Fibroblast of lung (primary cell): ENCODE results near the gene AGO3. TPM values are rescaled to one million over a fixed set of nuclear protein-coding genes. Genes with fewer than 3 reads are reported as not detected.
A peak's percentile ranks its signal among the peaks of the same experiment; 100 is the strongest.
"Not testable (repeated sequence)": the region's sequence is repeated elsewhere in the genome, so short reads cannot be mapped to it uniquely, and the experiment has no call there.

ENCODE experiments used
- DNase-seq, 2 donors: peaks; one replicate each; pipeline versions ENCODE4 v3.0.0 to v3.0.0-alpha.2; 2010; ENCODE audit warnings: low read depth in 2 of 2
- H2AFZ ChIP-seq: 2 replicates; pipeline ENCODE4 v1.5.1; 2012; ENCODE audit warnings: low read length, control low read depth, inconsistent platforms
- H3K27ac ChIP-seq: 2 replicates; pipeline ENCODE4 v1.5.1; 2011; ENCODE audit warnings: low read length, control low read depth; ENCODE audit not compliant: insufficient read depth
- H3K27me3 ChIP-seq: 2 replicates; pipeline ENCODE4 v1.5.1; 2011; ENCODE audit warnings: mild to moderate bottlenecking, low read length; ENCODE audit not compliant: control insufficient read depth, insufficient read depth
- H3K36me3 ChIP-seq: 2 replicates; pipeline ENCODE4 v1.5.1; 2011; ENCODE audit warnings: low read length; ENCODE audit not compliant: control insufficient read depth, insufficient read depth
- H3K4me1 ChIP-seq: 2 replicates; pipeline ENCODE4 v1.5.1; 2011; ENCODE audit warnings: low read length; ENCODE audit not compliant: control insufficient read depth, insufficient read depth; ENCODE audit errors: extremely low read depth
- H3K4me2 ChIP-seq: 2 replicates; pipeline ENCODE4 v1.5.1; 2011; ENCODE audit warnings: low read length, control low read depth; ENCODE audit not compliant: insufficient read depth; ENCODE audit errors: extremely low read depth
- H3K4me3 ChIP-seq, 4 experiments: fragments of 200-600 bp in 1 of 4; sonication (generic) in 1 of 4; replicated peaks in 1 of 4; 2 replicates each; pipeline ENCODE4 v1.5.1; 2011 to 2016; ENCODE audit warnings: low read length in 4 of 4, low read depth in 3 of 4, mild to moderate bottlenecking in 3 of 4, control low read depth in 2 of 4, inconsistent platforms in 1 of 4, mixed read lengths in 1 of 4; ENCODE audit not compliant: insufficient read depth in 1 of 4; ENCODE audit errors: control extremely low read depth in 1 of 4
- H3K79me2 ChIP-seq: 2 replicates; pipeline ENCODE4 v1.5.1; 2012; ENCODE audit warnings: mild to moderate bottlenecking, low read length, inconsistent platforms; ENCODE audit not compliant: control insufficient read depth, insufficient read depth
- H3K9ac ChIP-seq: 2 replicates; pipeline ENCODE4 v1.5.1; 2011; ENCODE audit warnings: mild to moderate bottlenecking, low read length, control low read depth; ENCODE audit not compliant: insufficient read depth
- H3K9me3 ChIP-seq: 2 replicates; pipeline ENCODE4 v1.5.1; 2012; ENCODE audit warnings: low read depth, low read length; ENCODE audit not compliant: control insufficient read depth, insufficient read depth
- H4K20me1 ChIP-seq: 2 replicates; pipeline ENCODE4 v1.5.1; 2011; ENCODE audit warnings: low read length; ENCODE audit not compliant: control insufficient read depth, insufficient read depth; ENCODE audit errors: extremely low read depth
- EZH2 ChIP-seq: IDR thresholded peaks from 2 replicates; pipeline ENCODE4 v1.5.1; 2012; ENCODE audit warnings: low read length, control low read depth, mild to moderate bottlenecking; ENCODE audit errors: missing control alignments
- polyA plus RNA-seq, 2 donors: library from polyadenylated mRNA; depleted of rRNA in 1 of 2; stranded (reverse) in 1 of 2; unstranded in 1 of 2; fragments of >200 nt; gene quantifications; 2 replicates each; pipeline ENCODE4 v1.2.1, GENCODE V29; 2011 to 2012; ENCODE audit warnings: missing spikeins in 1 of 2
- total RNA-seq: library from RNA; depleted of rRNA; stranded (reverse); fragments of >200 nt; gene quantifications from 2 replicates; pipeline ENCODE4 v1.2.1, GENCODE V29; 2014
- TF ChIP-seq, protein P1 (sequence below), 2 donors: IDR thresholded peaks in 1 of 2; conservative IDR thresholded peaks in 1 of 2; 1 replicate in 1 of 2; 2 replicates in 1 of 2; pipeline ENCODE4 v1.5.1; 2011 to 2012; ENCODE audit warnings: low read length in 2 of 2, control low read depth in 1 of 2, inconsistent platforms in 1 of 2, low read depth in 1 of 2, mild to moderate bottlenecking in 1 of 2

Gene AGO3
- total and polyA plus RNA-seq, 2 donors (not counting 1 experiment from before 2014, with no cell fraction given) = 12.9 to 19.6 TPM

DNA sequence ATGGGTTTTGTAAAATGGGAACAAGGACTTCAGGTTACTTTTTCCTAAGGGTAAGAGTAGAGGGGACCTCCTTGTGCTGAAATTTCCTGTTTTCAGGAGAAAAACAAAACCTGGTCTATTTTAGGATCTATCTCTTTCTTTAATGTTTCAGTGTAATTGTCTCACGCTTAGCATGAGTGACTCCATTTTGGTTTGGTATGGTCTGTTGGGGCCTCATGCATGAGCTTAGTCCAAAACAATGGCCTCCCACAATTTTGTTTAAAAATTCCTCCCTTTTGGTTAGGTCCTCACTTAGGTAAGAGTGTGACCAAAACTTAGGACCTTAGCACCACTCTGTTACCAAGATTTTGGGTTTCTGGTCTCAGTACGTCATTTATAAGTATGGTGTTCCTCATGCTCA lies 85.8 kb downstream of the AGO3 start:
- no peak overlapping the region for H3K4me2 ChIP-seq

DNA sequence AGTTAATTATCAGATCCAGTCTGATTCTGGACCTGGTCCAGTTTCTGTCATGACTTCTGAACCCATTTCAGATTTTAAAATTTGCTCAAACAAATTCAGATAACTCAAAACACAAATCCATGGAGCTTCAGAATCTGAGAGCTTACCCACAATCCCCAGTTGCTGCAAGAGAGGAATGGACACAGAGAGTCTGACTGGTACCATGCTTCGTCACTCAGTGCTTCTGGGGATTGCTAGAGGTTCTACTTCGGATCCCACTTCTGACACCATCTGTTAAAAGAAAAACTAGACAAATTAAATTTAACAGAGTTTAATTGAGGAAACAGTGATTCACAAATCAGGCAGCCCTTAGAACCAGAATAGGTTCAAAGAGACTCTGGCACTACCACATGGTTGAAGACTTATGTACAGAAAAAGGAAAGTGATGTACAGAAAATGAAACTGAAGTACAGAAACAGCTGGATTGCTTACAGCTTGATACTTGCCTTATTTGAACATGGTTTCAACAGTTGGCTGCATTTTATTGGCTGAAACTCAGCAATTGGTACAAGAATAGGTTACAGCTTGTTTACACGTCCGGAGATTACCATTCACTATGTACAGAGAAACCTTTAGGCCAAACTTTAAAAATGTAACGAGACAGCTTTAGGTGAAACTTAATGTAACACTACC lies 92.3 kb downstream of the AGO3 start:
- Histone ChIP-seq H3K9me3 (no peaks in the 10 kb centered on the region), H3K79me2 (no peaks in the 10 kb centered on the region), H3K36me3 (no peaks in the 10 kb centered on the region), H2AFZ (no peak overlapping the region), H3K4me2 (no peak overlapping the region), H3K27me3 (no peaks in the 10 kb centered on the region), H3K4me1 (no peaks in the 10 kb centered on the region), H4K20me1 (no peaks in the 10 kb centered on the region), H3K27ac (no peak overlapping the region), H3K9ac (no peak overlapping the region), H3K4me3 (peak overlapping the region in 1 of 4 experiments; percentile 17)
- DNase-seq = peak in 1 of 2 donors; percentile 64
- TF ChIP-seq, protein P1, sequence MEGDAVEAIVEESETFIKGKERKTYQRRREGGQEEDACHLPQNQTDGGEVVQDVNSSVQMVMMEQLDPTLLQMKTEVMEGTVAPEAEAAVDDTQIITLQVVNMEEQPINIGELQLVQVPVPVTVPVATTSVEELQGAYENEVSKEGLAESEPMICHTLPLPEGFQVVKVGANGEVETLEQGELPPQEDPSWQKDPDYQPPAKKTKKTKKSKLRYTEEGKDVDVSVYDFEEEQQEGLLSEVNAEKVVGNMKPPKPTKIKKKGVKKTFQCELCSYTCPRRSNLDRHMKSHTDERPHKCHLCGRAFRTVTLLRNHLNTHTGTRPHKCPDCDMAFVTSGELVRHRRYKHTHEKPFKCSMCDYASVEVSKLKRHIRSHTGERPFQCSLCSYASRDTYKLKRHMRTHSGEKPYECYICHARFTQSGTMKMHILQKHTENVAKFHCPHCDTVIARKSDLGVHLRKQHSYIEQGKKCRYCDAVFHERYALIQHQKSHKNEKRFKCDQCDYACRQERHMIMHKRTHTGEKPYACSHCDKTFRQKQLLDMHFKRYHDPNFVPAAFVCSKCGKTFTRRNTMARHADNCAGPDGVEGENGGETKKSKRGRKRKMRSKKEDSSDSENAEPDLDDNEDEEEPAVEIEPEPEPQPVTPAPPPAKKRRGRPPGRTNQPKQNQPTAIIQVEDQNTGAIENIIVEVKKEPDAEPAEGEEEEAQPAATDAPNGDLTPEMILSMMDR (conservative IDR thresholded peaks at IDR 0.05 in 1 of 2, IDR thresholded peaks at IDR 0.05 in 1 of 2; ENCODE audit: low read depth in 1 of 2, low read length in 2 of 2) = no peak
- no peak for TF ChIP-seq EZH2

More for the DNA sequence above, 85.8 kb downstream of the AGO3 start:
- Histone ChIP-seq H3K27me3 (no peaks in the 10 kb centered on the region), H3K27ac (no peak overlapping the region), H2AFZ (no peak overlapping the region), H3K4me3 (no peak overlapping the region), H3K79me2 (no peaks in the 10 kb centered on the region), H3K36me3 (peaks cover 3% of the 10 kb centered on the region), H4K20me1 (no peaks in the 10 kb centered on the region), H3K9me3 (no peaks in the 10 kb centered on the region), H3K9ac (no peak overlapping the region), H3K4me1 (no peaks in the 10 kb centered on the region)
- no peak for TF ChIP-seq EZH2
- TF ChIP-seq, protein P1 (conservative IDR thresholded peaks at IDR 0.05 in 1 of 2, IDR thresholded peaks at IDR 0.05 in 1 of 2; ENCODE audit: low read depth in 1 of 2, low read length in 2 of 2) = no peak
- no peak for DNase-seq

- H3K4me1 ChIP-seq, H3K36me3 ChIP-seq, H2AFZ ChIP-seq, H3K27ac ChIP-seq, H3K9me3 ChIP-seq, H3K4me2 ChIP-seq, H4K20me1 ChIP-seq, H3K27me3 ChIP-seq, H3K79me2 ChIP-seq, H3K4me3 ChIP-seq, DNase-seq, H3K9ac ChIP-seq: not testable (repeated sequence)
Measured at GRCh38 chr1:36024024-36024423, 93.1 kb downstream of the AGO3 start.
